Left ventricle myocardium inferior (tissue), 1 donor: ENCODE measurements around the gene CYP4F12. TPM values are rescaled to one million over a fixed set of nuclear protein-coding genes. Genes with fewer than 3 reads are reported as not detected.

Source experiments
- DNase-seq: peaks from one replicate; pipeline ENCODE4 v3.0.0-alpha.2; 2020
- H3K27ac ChIP-seq: fragments of 200-600 bp; replicated peaks from 2 replicates; pipeline ENCODE4 v1.8.0; 2021
- H3K27me3 ChIP-seq: fragments of 200-600 bp; 2 replicates; pipeline ENCODE4 v1.8.0; 2021; ENCODE audit warnings: low read depth
- H3K36me3 ChIP-seq: fragments of 200-600 bp; 2 replicates; pipeline ENCODE4 v1.8.0; 2021
- H3K4me1 ChIP-seq: fragments of 200-600 bp; 2 replicates; pipeline ENCODE4 v1.8.0; 2021
- H3K4me3 ChIP-seq: fragments of 200-600 bp; 2 replicates; pipeline ENCODE4 v1.8.0; 2021; ENCODE audit warnings: mild to moderate bottlenecking, moderate library complexity
- H3K9me3 ChIP-seq: fragments of 200-600 bp; replicated peaks from 2 replicates; pipeline ENCODE4 v1.8.0; 2021
- intact Hi-C: fragments of 100-400 bp; cut with micrococcal nuclease; formaldehyde crosslinking; loops from one replicate; pipeline ENCODE4 v1.11.0; 2022
- total RNA-seq: library from RNA; stranded (reverse); fragmentation: NEBNext Ultra II Directional; extraction: Animal tissue kit (Norgen Biotek cat#: 25700); gene quantifications from one replicate; pipeline ENCODE4 v1.2.1, GENCODE V29; 2021
- TF ChIP-seq, protein P1 (sequence below): fragments of 200-600 bp; IDR thresholded peaks from 2 replicates; pipeline ENCODE4 v1.8.0; 2021; ENCODE audit warnings: antibody characterized with exemption, mild to moderate bottlenecking, borderline replicate concordance
- donor health status: DM: no; HTN: yes; CAD: no; lungs with severe emphysema.

CYP4F12 gene
- total RNA-seq, 1 donor from 2014 or later, result 3.3 TPM

- intact Hi-C loops, result no loop called here
- peaks cover 58% of the 10 kb centered on the region for H3K27me3 ChIP-seq
- TF ChIP-seq, protein P1, sequence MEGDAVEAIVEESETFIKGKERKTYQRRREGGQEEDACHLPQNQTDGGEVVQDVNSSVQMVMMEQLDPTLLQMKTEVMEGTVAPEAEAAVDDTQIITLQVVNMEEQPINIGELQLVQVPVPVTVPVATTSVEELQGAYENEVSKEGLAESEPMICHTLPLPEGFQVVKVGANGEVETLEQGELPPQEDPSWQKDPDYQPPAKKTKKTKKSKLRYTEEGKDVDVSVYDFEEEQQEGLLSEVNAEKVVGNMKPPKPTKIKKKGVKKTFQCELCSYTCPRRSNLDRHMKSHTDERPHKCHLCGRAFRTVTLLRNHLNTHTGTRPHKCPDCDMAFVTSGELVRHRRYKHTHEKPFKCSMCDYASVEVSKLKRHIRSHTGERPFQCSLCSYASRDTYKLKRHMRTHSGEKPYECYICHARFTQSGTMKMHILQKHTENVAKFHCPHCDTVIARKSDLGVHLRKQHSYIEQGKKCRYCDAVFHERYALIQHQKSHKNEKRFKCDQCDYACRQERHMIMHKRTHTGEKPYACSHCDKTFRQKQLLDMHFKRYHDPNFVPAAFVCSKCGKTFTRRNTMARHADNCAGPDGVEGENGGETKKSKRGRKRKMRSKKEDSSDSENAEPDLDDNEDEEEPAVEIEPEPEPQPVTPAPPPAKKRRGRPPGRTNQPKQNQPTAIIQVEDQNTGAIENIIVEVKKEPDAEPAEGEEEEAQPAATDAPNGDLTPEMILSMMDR, result no peak
Measured at GRCh38 chr19:15717809-15718208, 44.9 kb downstream of the CYP4F12 start.

GRCh38 chr19:15721268-15721667 lies 48.4 kb downstream of the CYP4F12 start:
- TF ChIP-seq, protein P1, result no peak
- DNase-seq, result no peak
- intact Hi-C loops, result no loop called here
- H3K4me1 ChIP-seq, result no peaks in the 10 kb centered on the region
- H3K4me3 ChIP-seq, result no peak overlapping the region
- H3K36me3 ChIP-seq, result no peaks in the 10 kb centered on the region
- H3K9me3 ChIP-seq, result peaks cover 6% of the 10 kb centered on the region
- H3K27ac ChIP-seq, result no peak overlapping the region
- peaks cover 85% of the 10 kb centered on the region for H3K27me3 ChIP-seq

More at GRCh38 chr19:15717809-15718208, 44.9 kb downstream of the CYP4F12 start:
- no peaks in the 10 kb centered on the region for H3K4me1 ChIP-seq
- no peaks in the 10 kb centered on the region for H3K36me3 ChIP-seq
- DNase-seq, result no peak
- no peak overlapping the region for H3K4me3 ChIP-seq
- no peak overlapping the region for H3K27ac ChIP-seq
- H3K9me3 ChIP-seq, result peaks cover 6% of the 10 kb centered on the region

GRCh38 chr19:15722956-15723355 lies 50.1 kb downstream of the CYP4F12 start:
- peaks cover 6% of the 10 kb centered on the region for H3K9me3 ChIP-seq
- H3K36me3 ChIP-seq, result no peaks in the 10 kb centered on the region
- TF ChIP-seq, protein P1, result no peak
- H3K27ac ChIP-seq, result no peak overlapping the region
- H3K4me3 ChIP-seq, result no peak overlapping the region
- intact Hi-C loops, result no loop called here
- peaks cover 88% of the 10 kb centered on the region for H3K27me3 ChIP-seq
- no peaks in the 10 kb centered on the region for H3K4me1 ChIP-seq
- DNase-seq, result no peak

DNA sequence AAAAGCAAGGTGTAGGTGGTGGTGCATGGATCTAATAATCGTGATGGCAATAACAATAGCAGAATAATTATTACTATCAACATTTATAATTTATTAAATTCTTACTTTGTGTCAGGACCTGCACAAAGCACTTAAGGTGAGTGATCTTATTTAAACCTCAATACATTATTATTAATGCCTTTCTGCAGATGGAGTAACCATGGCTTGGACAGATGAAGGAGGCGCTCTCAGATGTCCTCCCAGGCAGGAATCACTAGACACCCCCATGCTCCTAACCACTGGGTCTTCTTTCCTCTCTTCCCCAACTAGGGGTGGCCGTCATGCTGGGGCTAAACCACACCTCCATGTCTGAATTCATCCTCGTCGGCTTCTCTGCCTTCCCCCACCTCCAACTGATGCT lies 54.8 kb downstream of the CYP4F12 start, which contains the start of gene OR10H2:
Gene OR10H2 (plus strand): TSS at position 301 of the 400 bp plus-strand sequence. CDS start 20 bp downstream, at position 321.
- H3K27me3 ChIP-seq, result peaks cover 60% of the 10 kb centered on the region
- no peak for DNase-seq

GRCh38 chr19:15730538-15730937 lies 57.7 kb downstream of the CYP4F12 start:
- no peak for DNase-seq
- Histone ChIP-seq H3K4me1 (peaks cover 3% of the 10 kb centered on the region), H3K9me3 (peaks cover 11% of the 10 kb centered on the region), H3K27ac (no peak overlapping the region), H3K27me3 (peaks cover 32% of the 10 kb centered on the region), H3K36me3 (no peaks in the 10 kb centered on the region), H3K4me3 (no peak overlapping the region)
- TF ChIP-seq, protein P1, result no peak
- intact Hi-C loops, result no loop called here

More for the DNA sequence above, 54.8 kb downstream of the CYP4F12 start, which contains the start of gene OR10H2:
- Histone ChIP-seq H3K36me3 (no peaks in the 10 kb centered on the region), H3K27ac (no peak within 1 kb of the TSS), H3K9me3 (peaks cover 11% of the 10 kb centered on the region), H3K4me3 (no peak within 1 kb of the TSS), H3K4me1 (peaks cover 3% of the 10 kb centered on the region)
- intact Hi-C loops, result no loop called here
- TF ChIP-seq, protein P1, result no peak

- no peaks in the 10 kb centered on the region for H3K36me3 ChIP-seq
- H3K27ac ChIP-seq, result peak overlapping the region; percentile 44
- intact Hi-C loops, result no loop called here
- no peak overlapping the region for H3K4me3 ChIP-seq
- H3K9me3 ChIP-seq, result peaks cover 11% of the 10 kb centered on the region
- no peak for DNase-seq
- H3K27me3 ChIP-seq, result peaks cover 14% of the 10 kb centered on the region
- TF ChIP-seq, protein P1, result no peak
- H3K4me1 ChIP-seq, result peaks cover 3% of the 10 kb centered on the region
Measured at GRCh38 chr19:15732388-15732787, 59.5 kb downstream of the CYP4F12 start.
